Activated CD8-positive, alpha-beta T cell treated with anti-CD3 and anti-CD28 coated beads, Interleukin-2, amount 10 ng/mL, durations not matched to agents 7 days and 5 days (primary cell): Measurements from ENCODE around the gene DCHS2. TPM values are rescaled to one million over a fixed set of nuclear protein-coding genes. Genes with fewer than 3 reads are reported as not detected.

Source experiments
- ATAC-seq: fragments of 150-1000 bp; cut with Tn5 transposase; one replicate; pipeline ENCODE4 v1.10.0; 2021; ENCODE audit warnings: moderate library complexity
- CTCF ChIA-PET: fragments of 350-600 bp; sonication (Branson Sonifier 250); formaldehyde crosslinking; loops from one replicate; lab custom pipeline; 2021; ENCODE audit warnings: antibody characterized with exemption; lab: Charles Lee
- POLR2A ChIA-PET: fragments of 350-600 bp; sonication (Branson Sonifier 250); formaldehyde crosslinking; loops from one replicate; lab custom pipeline; 2021; ENCODE audit warnings: antibody characterized with exemption; lab: Charles Lee
- DNase-seq: peaks from one replicate; pipeline ENCODE4 v3.0.0-alpha.2; 2020
- H3K27ac Mint-ChIP-seq: one replicate; pipeline ENCODE4 v1.8.0; 2021; ENCODE audit warnings: mild to moderate bottlenecking, mixed read lengths
- H3K27me3 Mint-ChIP-seq: one replicate; pipeline ENCODE4 v1.8.0; 2021; ENCODE audit warnings: low read depth, mixed read lengths
- H3K36me3 Mint-ChIP-seq: one replicate; pipeline ENCODE4 v1.8.0; 2021; ENCODE audit warnings: low read depth, mixed read lengths
- H3K4me1 Mint-ChIP-seq: one replicate; pipeline ENCODE4 v1.8.0; 2021; ENCODE audit warnings: low read depth, mixed read lengths
- H3K4me3 Mint-ChIP-seq: one replicate; pipeline ENCODE4 v1.8.0; 2021; ENCODE audit warnings: mild to moderate bottlenecking, mixed read lengths
- H3K9me3 Mint-ChIP-seq: one replicate; pipeline ENCODE4 v1.8.0; 2022; ENCODE audit warnings: mixed read lengths; ENCODE audit not compliant: insufficient read depth
- total RNA-seq, 2 experiments: library from RNA; stranded (reverse); gene quantifications; one replicate each; pipeline ENCODE4 v1.2.3, GENCODE V29; 2021

Gene DCHS2
- total RNA-seq, 2 experiments from 2014 or later = not detected

DNA sequence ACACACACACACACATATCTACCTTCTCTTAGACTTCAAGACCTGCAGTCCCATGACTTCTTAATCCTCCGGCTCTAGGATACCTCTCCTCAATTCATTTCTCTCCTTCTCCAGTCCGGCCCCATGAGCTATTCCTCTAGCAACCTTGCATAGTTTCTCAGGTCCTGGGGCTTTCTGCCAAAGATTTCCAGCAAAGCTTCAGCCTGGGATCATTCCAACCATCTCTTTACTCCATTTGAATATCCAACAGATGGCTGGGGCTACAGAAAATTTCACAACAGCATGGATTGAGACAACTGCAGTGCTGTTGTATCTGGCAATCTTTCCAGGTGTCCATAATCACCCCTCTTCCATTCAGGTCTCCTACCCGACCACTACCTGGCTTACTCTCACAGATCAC lies 184.1 kb downstream of the DCHS2 start:
- no peak for ATAC-seq
- no peaks in the 10 kb centered on the region for H3K4me1 Mint-ChIP-seq
- H3K36me3 Mint-ChIP-seq = no peaks in the 10 kb centered on the region
- H3K27me3 Mint-ChIP-seq = peaks cover 3% of the 10 kb centered on the region
- no peak for DNase-seq
- H3K9me3 Mint-ChIP-seq = no peaks in the 10 kb centered on the region
- H3K27ac Mint-ChIP-seq = no peak overlapping the region
- POLR2A ChIA-PET = no interaction called here
- H3K4me3 Mint-ChIP-seq = no peak overlapping the region
- CTCF ChIA-PET = no interaction called here

DNA sequence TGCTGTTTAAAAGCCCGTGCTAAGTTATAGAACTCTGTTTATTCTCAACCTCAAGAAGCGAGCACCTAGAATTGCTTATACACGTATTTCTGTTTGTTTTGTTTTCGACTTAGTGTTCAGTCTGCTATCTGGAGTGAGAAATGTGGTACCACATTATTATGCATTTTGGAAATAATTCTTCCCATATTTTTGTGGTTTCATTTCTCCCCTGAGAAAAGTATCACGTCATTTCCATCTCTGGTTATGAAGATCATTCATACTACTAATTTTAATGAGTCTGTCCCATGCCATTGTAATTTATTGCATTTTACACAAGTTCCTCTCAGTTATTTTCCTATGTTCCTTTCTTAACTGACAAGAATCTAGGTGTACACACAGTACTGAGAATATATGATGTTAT lies 186.0 kb downstream of the DCHS2 start:
- H3K36me3 Mint-ChIP-seq = no peaks in the 10 kb centered on the region
- no peak overlapping the region for H3K4me3 Mint-ChIP-seq

DNA sequence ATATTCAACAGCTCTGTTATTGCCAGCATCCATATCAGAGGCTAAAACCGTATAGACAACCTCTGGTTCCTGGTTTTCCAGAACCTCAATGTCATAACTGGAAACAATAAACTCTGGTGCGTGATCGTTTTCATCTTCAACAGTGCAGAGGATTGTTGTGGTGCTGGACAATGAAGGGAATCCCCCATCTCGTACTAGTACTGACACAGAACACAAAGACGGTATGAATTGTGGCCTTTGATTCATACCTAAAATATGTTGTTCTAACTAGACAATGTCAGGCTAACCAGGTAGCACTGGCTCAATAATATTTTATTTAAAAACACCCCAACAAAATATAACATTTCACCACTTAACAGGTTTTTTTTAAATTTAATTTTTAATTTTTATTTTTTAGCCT lies 186.9 kb downstream of the DCHS2 start:
- no peak for ATAC-seq
- ChIA-PET CTCF (no interaction called here), POLR2A (no interaction called here)
- Mint-ChIP-seq H3K27me3 (peaks cover 3% of the 10 kb centered on the region), H3K4me1 (no peaks in the 10 kb centered on the region), H3K36me3 (no peaks in the 10 kb centered on the region), H3K4me3 (no peak overlapping the region), H3K9me3 (no peaks in the 10 kb centered on the region), H3K27ac (no peak overlapping the region)
- no peak for DNase-seq

More for the DNA sequence above, 186.0 kb downstream of the DCHS2 start:
- Mint-ChIP-seq H3K27ac (no peak overlapping the region), H3K27me3 (peaks cover 3% of the 10 kb centered on the region), H3K9me3 (no peaks in the 10 kb centered on the region), H3K4me1 (no peaks in the 10 kb centered on the region)
- ChIA-PET POLR2A (no interaction called here), CTCF (no interaction called here)
- DNase-seq (no peak), ATAC-seq (no peak)

DNA sequence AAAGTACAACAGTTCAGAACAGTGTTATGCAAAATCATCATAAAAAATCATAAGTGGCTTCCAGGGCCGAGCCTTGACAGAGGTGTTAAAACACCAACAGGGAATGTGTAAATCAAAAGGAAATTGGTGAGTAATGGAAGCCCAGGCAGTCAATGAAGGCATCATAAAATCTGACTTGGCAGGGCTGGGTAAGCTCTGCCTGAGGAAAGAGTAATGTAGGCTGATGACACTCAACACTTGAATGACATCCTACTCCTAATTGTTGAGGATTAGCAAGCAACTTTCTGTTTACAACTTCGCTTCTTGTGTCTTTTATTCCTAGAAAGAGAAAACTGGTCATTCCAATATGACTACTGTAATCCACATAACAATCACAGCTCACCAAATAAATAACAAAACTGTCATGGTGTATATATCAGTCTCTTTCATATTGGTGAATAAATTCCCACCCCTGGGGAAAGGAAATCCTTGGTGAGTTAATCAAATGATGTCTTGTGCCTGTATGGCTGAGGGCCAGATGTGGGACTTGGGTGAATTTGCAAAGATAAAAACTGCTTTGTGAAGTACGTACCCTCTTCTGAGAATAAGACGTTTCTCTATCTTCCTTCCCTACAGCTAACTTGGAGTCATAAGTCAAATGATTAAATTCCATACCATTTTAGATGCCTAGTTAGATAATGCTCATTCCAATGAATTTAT lies 196.8 kb downstream of the DCHS2 start:
- no peak overlapping the region for H3K27ac Mint-ChIP-seq
- ChIA-PET POLR2A (no interaction called here), CTCF (no interaction called here)
- ATAC-seq (no peak), DNase-seq (no peak)
- no peak overlapping the region for H3K4me3 Mint-ChIP-seq
- H3K4me1 Mint-ChIP-seq = no peaks in the 10 kb centered on the region
- H3K9me3 Mint-ChIP-seq = no peaks in the 10 kb centered on the region
- H3K36me3 Mint-ChIP-seq = no peaks in the 10 kb centered on the region
- H3K27me3 Mint-ChIP-seq = peaks cover 7% of the 10 kb centered on the region

DNA sequence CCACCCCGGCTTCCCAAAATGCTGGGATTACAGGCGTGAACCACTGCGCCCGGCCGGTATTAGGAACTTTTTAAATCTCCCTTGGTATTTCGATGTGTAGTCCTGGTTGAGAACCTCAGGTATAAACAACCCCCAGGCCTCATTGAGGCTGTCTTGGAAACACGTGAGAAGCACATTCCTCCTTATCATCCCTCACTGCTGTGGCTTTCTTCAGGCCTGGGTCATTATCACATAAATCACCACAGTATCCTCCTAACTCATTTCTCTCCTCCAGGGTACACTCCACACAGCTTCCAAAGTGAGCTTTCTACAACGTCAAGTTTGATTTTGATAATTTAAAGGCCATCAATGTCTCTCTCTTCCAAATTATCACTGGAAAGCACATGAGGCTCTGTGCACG lies 198.2 kb downstream of the DCHS2 start:
- H3K4me1 Mint-ChIP-seq = no peaks in the 10 kb centered on the region

DNA sequence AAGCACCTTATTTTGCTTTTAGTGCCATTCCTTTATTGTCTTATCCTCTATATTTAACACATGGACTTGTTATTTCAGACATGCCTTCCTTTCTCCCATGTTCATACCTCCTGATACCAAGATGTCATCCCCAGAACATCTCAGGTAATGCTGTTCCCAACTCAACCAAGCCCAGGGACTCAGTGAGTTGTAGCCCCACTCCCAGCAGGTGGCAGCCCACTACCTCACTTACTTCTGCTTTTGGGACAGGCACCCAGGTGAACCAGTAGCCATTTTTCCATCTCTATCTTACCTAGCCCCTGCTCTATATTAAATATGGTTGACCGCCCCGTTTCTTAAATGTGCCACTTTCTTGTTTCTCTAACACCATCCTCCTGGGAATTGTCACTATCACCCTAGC lies 199.0 kb downstream of the DCHS2 start:
- ATAC-seq = no peak
- peaks cover 10% of the 10 kb centered on the region for H3K27me3 Mint-ChIP-seq
- ChIA-PET POLR2A (no interaction called here), CTCF (no interaction called here)
- no peak for DNase-seq
- no peak overlapping the region for H3K4me3 Mint-ChIP-seq
- no peak overlapping the region for H3K27ac Mint-ChIP-seq
- no peaks in the 10 kb centered on the region for H3K4me1 Mint-ChIP-seq
- no peaks in the 10 kb centered on the region for H3K9me3 Mint-ChIP-seq
- no peaks in the 10 kb centered on the region for H3K36me3 Mint-ChIP-seq

More for the DNA sequence above, 198.2 kb downstream of the DCHS2 start:
- POLR2A ChIA-PET = no interaction called here
- ATAC-seq = no peak
- Mint-ChIP-seq H3K9me3 (no peaks in the 10 kb centered on the region), H3K27me3 (peaks cover 10% of the 10 kb centered on the region), H3K36me3 (no peaks in the 10 kb centered on the region), H3K4me3 (no peak overlapping the region), H3K27ac (no peak overlapping the region)
- no peak for DNase-seq
- CTCF ChIA-PET = no interaction called here

DNA sequence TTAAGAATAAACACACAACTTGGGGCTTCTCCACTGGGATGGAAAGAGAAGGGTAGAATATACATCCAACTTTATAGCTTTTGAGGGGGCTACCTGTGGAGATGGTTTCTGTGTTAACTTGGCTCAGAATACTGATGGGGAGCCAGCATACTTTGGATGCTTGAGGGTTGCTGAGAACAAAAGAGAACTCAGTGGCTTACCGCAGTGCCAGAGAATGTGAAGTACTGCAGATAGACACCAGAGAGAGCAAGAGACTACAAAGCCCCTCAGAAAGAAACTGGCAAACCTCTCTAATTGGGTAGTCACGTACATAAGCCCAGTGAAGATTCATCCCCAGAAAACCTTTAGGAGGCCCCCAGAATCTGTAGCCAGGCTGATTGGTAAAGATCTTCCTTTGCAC lies 214.4 kb downstream of the DCHS2 start:
- H3K4me3 Mint-ChIP-seq = no peak overlapping the region

DNA sequence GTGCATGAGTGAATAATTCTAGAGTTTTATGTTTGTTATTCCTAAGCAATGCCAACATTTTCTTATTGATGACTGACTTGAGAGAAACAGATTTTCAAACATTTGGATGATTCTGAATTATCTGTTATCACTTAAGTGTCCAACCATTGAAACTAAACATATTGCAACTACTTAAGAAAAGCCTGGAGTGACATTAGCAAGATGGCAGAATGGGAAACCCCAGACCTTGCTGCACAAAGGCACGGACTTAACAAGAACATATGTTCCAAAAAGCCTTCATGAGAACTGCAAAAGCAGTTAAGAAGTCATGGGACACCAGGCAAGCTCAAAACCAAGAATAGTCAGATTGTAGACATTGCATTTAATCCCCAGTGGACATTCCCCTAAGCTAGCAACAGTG lies 215.1 kb downstream of the DCHS2 start:
- ChIA-PET POLR2A (no interaction called here), CTCF (no interaction called here)
- Mint-ChIP-seq H3K27ac (no peak overlapping the region), H3K9me3 (no peaks in the 10 kb centered on the region), H3K36me3 (no peaks in the 10 kb centered on the region), H3K27me3 (peaks cover 7% of the 10 kb centered on the region), H3K4me3 (no peak overlapping the region), H3K4me1 (no peaks in the 10 kb centered on the region)
- ATAC-seq (no peak), DNase-seq (no peak)

More for the DNA sequence above, 214.4 kb downstream of the DCHS2 start:
- peaks cover 7% of the 10 kb centered on the region for H3K27me3 Mint-ChIP-seq
- no peak overlapping the region for H3K27ac Mint-ChIP-seq
- POLR2A ChIA-PET = no interaction called here
- ATAC-seq = no peak
- no peaks in the 10 kb centered on the region for H3K9me3 Mint-ChIP-seq
- no peak for DNase-seq
- CTCF ChIA-PET = no interaction called here
- H3K36me3 Mint-ChIP-seq = no peaks in the 10 kb centered on the region
- no peaks in the 10 kb centered on the region for H3K4me1 Mint-ChIP-seq

DNA sequence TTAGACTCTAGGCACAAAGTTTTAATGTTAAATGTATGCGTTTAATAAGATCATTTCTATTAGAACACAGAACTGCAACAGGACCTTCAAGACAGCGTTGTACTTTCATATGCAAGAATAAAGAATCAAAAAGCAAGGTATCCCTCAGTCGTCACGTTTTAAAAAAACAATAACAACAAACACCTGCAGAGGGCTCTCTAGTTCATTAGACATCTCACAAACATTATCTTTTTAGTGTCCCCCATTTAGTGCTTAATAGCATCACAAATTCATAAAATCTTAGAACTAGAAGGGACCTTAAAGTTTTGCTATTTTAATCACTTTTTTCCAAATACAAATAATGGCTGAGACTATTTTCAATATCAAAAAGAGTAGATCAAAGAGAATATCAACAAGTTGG lies 236.6 kb downstream of the DCHS2 start:
- H3K27ac Mint-ChIP-seq = no peak overlapping the region
- H3K9me3 Mint-ChIP-seq = no peaks in the 10 kb centered on the region
- CTCF ChIA-PET = interaction anchor here (0.7 kb wide), 1 partner anchor 36 kb away, joined by 3 read pairs; no protein-coding TSS in a partner anchor
- H3K4me1 Mint-ChIP-seq = no peaks in the 10 kb centered on the region
- ATAC-seq = no peak
- H3K27me3 Mint-ChIP-seq = no peaks in the 10 kb centered on the region
- H3K36me3 Mint-ChIP-seq = no peaks in the 10 kb centered on the region
- POLR2A ChIA-PET = no interaction called here
- no peak for DNase-seq
- no peak overlapping the region for H3K4me3 Mint-ChIP-seq

DNA sequence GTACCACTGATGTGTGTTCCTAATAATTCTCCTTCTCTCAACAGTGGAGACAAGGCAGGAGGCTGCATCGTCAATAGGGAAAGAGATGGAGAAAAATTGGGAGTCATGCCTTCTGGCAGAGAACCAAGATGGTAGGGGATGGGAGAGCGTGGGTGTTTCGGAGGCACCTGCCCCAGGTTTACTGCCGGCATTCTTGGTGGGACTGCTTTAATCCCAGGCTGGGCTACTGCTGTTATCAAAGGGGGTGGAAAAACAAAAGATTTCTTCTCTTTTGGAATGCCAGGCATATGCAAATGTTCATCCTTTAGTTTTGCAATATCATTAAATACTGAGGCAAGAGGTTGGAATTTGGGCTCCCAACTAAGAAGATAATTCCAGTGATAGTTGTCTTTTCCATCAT lies 257.0 kb downstream of the DCHS2 start:
- ATAC-seq (no peak), DNase-seq (no peak)
- no peaks in the 10 kb centered on the region for H3K36me3 Mint-ChIP-seq
- ChIA-PET CTCF (no interaction called here), POLR2A (no interaction called here)
- H3K4me1 Mint-ChIP-seq = no peaks in the 10 kb centered on the region
- no peaks in the 10 kb centered on the region for H3K9me3 Mint-ChIP-seq
- no peaks in the 10 kb centered on the region for H3K27me3 Mint-ChIP-seq
- H3K4me3 Mint-ChIP-seq = no peak overlapping the region
- H3K27ac Mint-ChIP-seq = no peak overlapping the region

DNA sequence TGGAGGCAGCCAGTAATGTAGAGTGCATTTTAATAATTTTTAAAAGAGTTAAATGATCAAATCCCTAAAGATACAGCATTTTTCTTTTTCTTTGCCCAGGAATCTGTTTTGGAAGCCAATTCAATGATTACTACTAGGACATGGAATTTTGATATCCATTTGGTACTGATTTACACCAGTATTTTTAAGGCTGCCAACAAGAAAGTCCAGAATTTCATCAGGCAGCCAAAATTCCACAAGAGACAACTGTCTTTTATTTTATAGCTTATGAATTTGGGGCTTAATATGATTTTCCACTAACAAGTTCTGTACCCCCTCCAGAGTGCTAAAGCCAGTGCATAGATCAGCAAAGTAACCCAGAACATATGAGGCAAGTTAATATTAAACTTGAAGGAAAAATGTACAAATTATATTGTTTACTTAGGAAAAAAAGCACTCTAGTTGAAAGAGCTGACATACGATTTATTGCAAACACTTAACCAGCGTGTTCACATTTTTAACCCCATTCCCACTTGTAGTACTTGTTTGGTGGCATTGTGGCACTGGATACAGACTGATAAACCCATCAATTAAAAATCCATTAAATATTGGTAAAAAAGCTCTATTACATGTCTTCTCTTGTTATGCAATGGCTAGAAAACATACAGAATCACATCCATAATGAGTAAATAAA lies 259.7 kb downstream of the DCHS2 start:
- peaks cover 4% of the 10 kb centered on the region for H3K27me3 Mint-ChIP-seq
- ChIA-PET POLR2A (no interaction called here), CTCF (no interaction called here)
- DNase-seq = no peak
- no peaks in the 10 kb centered on the region for H3K4me1 Mint-ChIP-seq
- H3K4me3 Mint-ChIP-seq = no peak overlapping the region
- no peaks in the 10 kb centered on the region for H3K9me3 Mint-ChIP-seq
- H3K27ac Mint-ChIP-seq = no peak overlapping the region
- no peaks in the 10 kb centered on the region for H3K36me3 Mint-ChIP-seq
- no peak for ATAC-seq

DNA sequence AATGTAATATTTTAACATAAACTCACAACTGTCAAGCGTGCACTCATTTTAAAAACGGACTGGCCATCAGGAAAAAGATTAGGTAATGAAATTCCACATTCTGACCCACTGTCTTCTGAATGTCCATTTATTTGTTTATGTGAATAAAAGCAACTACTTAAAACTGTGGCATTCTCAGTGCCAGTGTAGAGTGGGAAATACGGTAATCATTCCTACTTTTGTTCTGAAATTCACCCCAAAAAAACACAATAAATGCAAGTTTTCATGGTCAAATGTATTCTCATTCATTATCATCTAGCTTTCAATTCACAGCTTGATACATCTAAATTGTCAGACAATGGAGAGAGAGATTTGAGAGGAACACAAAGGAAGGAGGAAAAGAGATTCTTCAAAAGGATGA lies 260.9 kb downstream of the DCHS2 start:
- Mint-ChIP-seq H3K36me3 (no peaks in the 10 kb centered on the region), H3K27ac (no peak overlapping the region), H3K27me3 (peaks cover 4% of the 10 kb centered on the region), H3K4me1 (no peaks in the 10 kb centered on the region), H3K4me3 (no peak overlapping the region), H3K9me3 (no peaks in the 10 kb centered on the region)
- ATAC-seq (no peak), DNase-seq (no peak)
- ChIA-PET CTCF (no interaction called here), POLR2A (no interaction called here)
